Adrenal gland (tissue), 5 donors: ENCODE results near the gene DUXA.

Experiments
- CTCF ChIP-seq, 6 experiments: fragments of 450-650 bp in 4 of 6; fragments of 200-600 bp in 2 of 6; sonication (generic) in 1 of 6; IDR thresholded peaks; 1 replicate in 5 of 6; 2 replicates in 1 of 6; pipeline versions ENCODE4 v1.5.1 to v1.8.0; 2016 to 2021; ENCODE audit warnings: antibody characterized with exemption in 6 of 6, mild to moderate bottlenecking in 2 of 6, moderate library complexity in 1 of 6
- POLR2A ChIP-seq, 2 donors: fragments of 450-650 bp; IDR thresholded peaks; one replicate each; pipeline ENCODE4 v1.6.1; 2017; ENCODE audit warnings: antibody characterized with exemption in 2 of 2, mild to moderate bottlenecking in 2 of 2, moderate library complexity in 1 of 2
- donor health status: DM: no; HTN: no; CAD: no.

- no peak for TF ChIP-seq CTCF (IDR thresholded peaks at IDR 0.05)
- TF ChIP-seq POLR2A (IDR thresholded peaks at IDR 0.05), result no peak
These were observed 48.4 kb downstream of the DUXA start for GRCh38 chr19:57118848-57119247.
